Suprapubic skin (tissue), 4 donors: ENCODE measurements around the gene ANXA10.

Experiments
- POLR2A ChIP-seq, 2 donors: fragments of 450-650 bp; IDR thresholded peaks; one replicate each; pipeline ENCODE4 v1.6.1; 2017; ENCODE audit warnings: antibody characterized with exemption in 2 of 2, mild to moderate bottlenecking in 2 of 2, moderate library complexity in 2 of 2
- POLR2AphosphoS5 ChIP-seq, 3 donors: sonication (generic); formaldehyde crosslinking; IDR thresholded peaks; one replicate each; pipeline ENCODE4 v1.6.1; 2017; ENCODE audit warnings: antibody characterized with exemption in 3 of 3
- TF ChIP-seq, protein P1 (sequence below), 2 donors: fragments of 200-600 bp in 1 of 2; fragments of 450-650 bp in 1 of 2; sonication (generic) in 1 of 2; IDR thresholded peaks; one replicate each; pipeline ENCODE4 v1.5.1; 2016 to 2019; ENCODE audit warnings: antibody characterized with exemption in 2 of 2, mild to moderate bottlenecking in 1 of 2, moderate library complexity in 1 of 2

DNA sequence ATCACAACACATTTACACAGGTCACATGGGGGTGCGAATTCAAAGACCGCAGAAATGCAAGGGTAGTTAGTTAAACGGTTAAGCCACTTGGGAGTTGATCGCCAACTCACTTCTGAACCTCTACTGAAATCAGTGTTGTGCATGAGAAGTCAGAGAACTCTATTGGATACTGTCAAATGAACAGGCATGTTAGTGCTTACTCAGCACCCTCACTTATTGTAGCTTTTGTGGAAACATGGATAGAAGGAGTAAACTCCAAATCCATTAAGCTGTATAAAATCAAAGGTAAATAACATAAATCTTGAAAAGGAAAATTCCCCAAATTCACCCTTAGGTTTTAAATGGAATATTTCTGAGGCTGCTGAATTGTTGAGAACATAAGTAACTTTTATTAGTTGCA lies 17.5 kb upstream of the ANXA10 start:
- TF ChIP-seq, protein P1, sequence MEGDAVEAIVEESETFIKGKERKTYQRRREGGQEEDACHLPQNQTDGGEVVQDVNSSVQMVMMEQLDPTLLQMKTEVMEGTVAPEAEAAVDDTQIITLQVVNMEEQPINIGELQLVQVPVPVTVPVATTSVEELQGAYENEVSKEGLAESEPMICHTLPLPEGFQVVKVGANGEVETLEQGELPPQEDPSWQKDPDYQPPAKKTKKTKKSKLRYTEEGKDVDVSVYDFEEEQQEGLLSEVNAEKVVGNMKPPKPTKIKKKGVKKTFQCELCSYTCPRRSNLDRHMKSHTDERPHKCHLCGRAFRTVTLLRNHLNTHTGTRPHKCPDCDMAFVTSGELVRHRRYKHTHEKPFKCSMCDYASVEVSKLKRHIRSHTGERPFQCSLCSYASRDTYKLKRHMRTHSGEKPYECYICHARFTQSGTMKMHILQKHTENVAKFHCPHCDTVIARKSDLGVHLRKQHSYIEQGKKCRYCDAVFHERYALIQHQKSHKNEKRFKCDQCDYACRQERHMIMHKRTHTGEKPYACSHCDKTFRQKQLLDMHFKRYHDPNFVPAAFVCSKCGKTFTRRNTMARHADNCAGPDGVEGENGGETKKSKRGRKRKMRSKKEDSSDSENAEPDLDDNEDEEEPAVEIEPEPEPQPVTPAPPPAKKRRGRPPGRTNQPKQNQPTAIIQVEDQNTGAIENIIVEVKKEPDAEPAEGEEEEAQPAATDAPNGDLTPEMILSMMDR (IDR thresholded peaks at IDR 0.05): no peak
- no peak for TF ChIP-seq POLR2AphosphoS5 (IDR thresholded peaks at IDR 0.05)
- TF ChIP-seq POLR2A (IDR thresholded peaks at IDR 0.05): no peak
